ENCODE measurements around the gene PRKCZ.

PRKCZ gene

GRCh38 chr1:2188336-2188735 lies 138.1 kb downstream of the PRKCZ start:
- TF ChIP-seq CTCF (IDR thresholded peaks at IDR 0.05; ENCODE audit: control insufficient read depth, extremely low read depth, insufficient read depth): no peak
- no peak overlapping the region for H3K4me3 ChIP-seq (ENCODE audit: low read depth, low read length)
- no peak for DNase-seq (ENCODE audit: low read depth)

- peak; percentile 92 for DNase-seq (ENCODE audit: low read depth)
- peak overlapping the region; percentile 64 for H3K4me3 ChIP-seq (ENCODE audit: low read depth, low read length)
- TF ChIP-seq CTCF (IDR thresholded peaks at IDR 0.05; ENCODE audit: control insufficient read depth, extremely low read depth, insufficient read depth): no peak
Observed at GRCh38 chr1:2189459-2190425, 139.5 kb downstream of the PRKCZ start.

DNA sequence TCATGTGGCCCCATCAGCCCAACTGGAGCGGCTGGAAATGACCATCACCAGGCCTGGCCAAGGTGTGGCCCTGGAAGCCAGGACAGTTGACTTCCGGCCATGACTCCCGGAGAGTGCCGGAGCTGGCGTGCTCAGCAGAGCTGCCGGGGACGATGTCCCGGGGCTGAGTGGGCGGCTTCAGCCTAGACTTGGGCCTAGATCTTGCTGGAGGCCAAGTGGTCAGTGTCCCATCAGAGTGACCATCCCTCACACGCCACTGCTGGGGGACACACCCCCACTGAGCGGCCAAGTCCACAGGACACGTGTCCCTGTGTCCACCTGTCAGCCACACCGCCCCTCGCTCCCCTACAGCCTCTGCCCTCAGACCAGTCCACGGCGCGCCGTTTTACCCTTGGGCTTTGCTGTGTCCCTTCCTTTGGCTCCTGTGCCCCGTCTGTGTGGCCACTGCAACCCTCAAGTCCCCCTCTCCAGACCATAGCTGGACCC lies 140.3 kb downstream of the PRKCZ start:
- DNase-seq (ENCODE audit: low read depth): no peak
- H3K4me3 ChIP-seq (ENCODE audit: low read depth, low read length): peak overlapping the region; percentile 64
- no peak for TF ChIP-seq CTCF (IDR thresholded peaks at IDR 0.05; ENCODE audit: control insufficient read depth, extremely low read depth, insufficient read depth)

GRCh38 chr1:2192031-2192995 lies 142.1 kb downstream of the PRKCZ start:
- DNase-seq (ENCODE audit: low read depth): no peak
- no peak for TF ChIP-seq CTCF (IDR thresholded peaks at IDR 0.05; ENCODE audit: control insufficient read depth, extremely low read depth, insufficient read depth)
- no peak overlapping the region for H3K4me3 ChIP-seq (ENCODE audit: low read depth, low read length)

GRCh38 chr1:2193514-2194281 lies 143.5 kb downstream of the PRKCZ start:
- no peak for DNase-seq (ENCODE audit: low read depth)
- TF ChIP-seq CTCF (IDR thresholded peaks at IDR 0.05; ENCODE audit: control insufficient read depth, extremely low read depth, insufficient read depth): no peak
- H3K4me3 ChIP-seq (ENCODE audit: low read depth, low read length): peak overlapping the region; percentile 61

DNA sequence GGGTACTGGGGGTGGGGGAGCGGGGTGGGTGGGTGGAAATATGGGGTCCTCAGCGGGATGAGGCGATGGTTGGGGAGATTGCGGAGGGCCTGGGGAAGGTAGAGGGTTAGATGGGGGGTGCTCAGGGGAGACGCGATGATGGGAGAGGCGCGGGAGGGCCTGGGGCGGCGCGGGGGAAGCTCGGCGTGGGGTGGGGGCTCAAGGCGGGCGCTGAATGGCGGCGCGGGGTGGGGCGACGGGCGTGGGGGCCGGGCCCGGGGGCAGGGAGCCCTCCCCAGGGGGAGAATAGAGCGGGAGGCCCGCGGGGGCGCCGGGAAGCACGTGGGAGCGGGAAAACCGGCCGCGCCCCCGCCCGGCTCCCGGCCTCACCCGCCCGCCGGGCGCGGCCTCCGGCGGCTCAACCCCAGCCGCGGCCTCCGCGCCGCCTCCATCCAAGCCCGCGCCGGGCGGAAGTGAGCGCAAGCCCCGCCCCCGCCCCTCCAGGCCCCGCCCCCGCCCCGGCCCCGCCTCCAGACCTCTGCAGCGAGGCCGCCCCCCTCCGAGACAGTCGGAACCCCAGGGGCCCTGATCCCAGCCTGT lies 144.2 kb downstream of the PRKCZ start, which contains the start of gene FAAP20:
Gene FAAP20 (minus strand): TSS at position 454 of the 579 bp plus-strand sequence. CDS start 23 bp downstream, at position 431.
- no peak for TF ChIP-seq CTCF (IDR thresholded peaks at IDR 0.05; ENCODE audit: control insufficient read depth, extremely low read depth, insufficient read depth)
- peak within 1 kb of the TSS; percentile 61 for H3K4me3 ChIP-seq (ENCODE audit: low read depth, low read length)
- DNase-seq (ENCODE audit: low read depth): no peak

Measured in LNCaP clone FGC (cell line).